Tibial nerve (tissue), 4 donors: ENCODE data around the gene TIMM22. TPM values are rescaled to one million over a fixed set of nuclear protein-coding genes. Genes with fewer than 3 reads are reported as not detected.
"Not testable (repeated sequence)": the region's sequence is repeated elsewhere in the genome, so short reads cannot be mapped to it uniquely, and the experiment has no call there.

Experiments
- DNase-seq, 2 donors: peaks; one replicate each; pipeline ENCODE4 v3.0.0-alpha.2; 2019; ENCODE audit warnings: low spot score in 2 of 2
- H3K27ac ChIP-seq, 4 donors: fragments of 200-600 bp; sonication (generic) in 3 of 4; one replicate each; pipeline ENCODE4 v1.5.1; 2017 to 2019; ENCODE audit warnings: mild to moderate bottlenecking in 1 of 4
- H3K27me3 ChIP-seq, 2 donors: fragments of 200-600 bp; sonication (generic) in 1 of 2; one replicate each; pipeline versions ENCODE4 v1.5.1 to v1.6.0; 2017 to 2019
- H3K36me3 ChIP-seq, 3 donors: fragments of 200-600 bp; sonication (generic); one replicate each; pipeline ENCODE4 v1.5.1; 2018 to 2019
- H3K4me1 ChIP-seq, 4 donors: fragments of 200-600 bp; sonication (generic) in 3 of 4; one replicate each; pipeline ENCODE4 v1.5.1; 2017 to 2019
- H3K4me3 ChIP-seq, 4 donors: fragments of 200-600 bp; sonication (generic) in 3 of 4; one replicate each; pipeline ENCODE4 v1.5.1; 2017 to 2019; ENCODE audit warnings: mild to moderate bottlenecking in 1 of 4, moderate library complexity in 1 of 4
- H3K9me3 ChIP-seq, 4 donors: fragments of 200-600 bp; sonication (generic) in 3 of 4; one replicate each; pipeline ENCODE4 v1.5.1; 2017 to 2019
- EP300 ChIP-seq, 2 donors: sonication (generic); formaldehyde crosslinking; IDR thresholded peaks; one replicate each; pipeline ENCODE4 v1.6.1; 2017; ENCODE audit warnings: antibody characterized with exemption in 2 of 2, mild to moderate bottlenecking in 1 of 2
- POLR2A ChIP-seq, 2 donors: fragments of 450-650 bp; IDR thresholded peaks; one replicate each; pipeline ENCODE4 v1.6.1; 2017; ENCODE audit warnings: antibody characterized with exemption in 2 of 2, mild to moderate bottlenecking in 2 of 2, moderate library complexity in 2 of 2
- WGBS, 2 donors: methylation state at CpG; one replicate each; pipeline ENCODE4 v1.1.5; 2018; 5-methylcytosine and 5-hydroxymethylcytosine counted together
- total RNA-seq, 4 donors: library from RNA; depleted of rRNA; stranded (reverse); fragments of >200 nt; gene quantifications; one replicate each; pipeline ENCODE4 v1.1.0, GENCODE V29; 2016
- TF ChIP-seq, protein P1 (sequence below), 5 experiments: fragments of 200-600 bp in 3 of 5; fragments of 450-650 bp in 2 of 5; sonication (generic) in 3 of 5; IDR thresholded peaks; one replicate each; pipeline ENCODE4 v1.5.1; 2016 to 2019; ENCODE audit warnings: antibody characterized with exemption in 5 of 5, mild to moderate bottlenecking in 3 of 5, moderate library complexity in 2 of 5

The TIMM22 gene
- 10 to 100 TPM; 11.1 to 18.4 (median 14.7) TPM for total RNA-seq

DNA sequence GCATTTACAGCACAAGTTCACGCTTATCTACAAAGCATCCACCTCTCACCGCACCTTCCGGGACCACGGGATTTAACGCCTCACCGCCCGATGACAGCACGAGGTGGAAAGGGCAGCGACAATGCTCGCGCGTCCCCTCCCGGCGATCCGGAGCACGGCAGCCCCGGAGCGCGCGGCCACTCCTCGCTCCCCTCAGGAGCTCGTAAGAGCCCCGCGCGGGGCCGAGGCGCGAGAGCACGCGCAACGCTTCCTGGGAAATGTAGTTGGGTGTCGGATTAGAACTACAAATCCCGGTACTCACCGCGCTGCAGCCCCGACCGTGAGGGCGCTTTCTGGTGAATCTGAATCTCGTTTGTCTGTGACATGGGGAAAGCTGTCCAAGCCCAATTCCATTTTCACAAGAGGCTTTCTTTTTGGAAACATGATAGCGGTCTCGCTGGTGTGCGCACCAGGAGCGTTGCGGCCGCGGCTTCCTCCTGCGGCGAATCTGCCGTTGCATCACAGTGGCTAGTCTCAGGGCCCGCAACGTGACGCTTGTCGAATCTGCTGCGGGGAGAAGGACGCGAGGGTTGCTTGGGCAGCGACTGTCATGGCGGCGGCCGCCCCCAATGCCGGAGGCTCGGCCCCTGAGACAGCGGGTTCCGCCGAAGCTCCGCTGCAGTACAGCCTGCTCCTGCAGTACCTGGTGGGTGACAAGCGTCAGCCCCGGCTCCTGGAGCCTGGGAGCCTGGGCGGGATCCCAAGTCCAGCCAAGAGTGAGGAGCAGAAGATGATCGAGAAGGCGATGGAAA, at the start of gene TIMM22:
TSS of gene TIMM22 (plus strand) at position 576 of the 791 bp plus-strand sequence. CDS start at position 590, 14 bp downstream.
- Histone ChIP-seq H3K36me3 (peaks cover 0 to 25% (median 5%) of the 10 kb centered on the region in 3 donors), H3K4me1 (peaks cover 6 to 46% (median 14%) of the 10 kb centered on the region in 4 donors), H3K9me3 (peaks cover 0 to 4% (median 0%) of the 10 kb centered on the region in 4 donors), H3K27me3 (no peaks in the 10 kb centered on the region), H3K4me3 (peak within 1 kb of the TSS; percentile 79 to 100 (median 89)), H3K27ac (peak within 1 kb of the TSS; percentile 83 to 94 (median 88))
- WGBS, 2 donors, result 0 to 1% methylated on average over 55 to 61 of the region's 71 CpGs
- DNase-seq, result peak; percentile 82 to 87
- peak; percentile 82 to 94 for TF ChIP-seq EP300 (IDR thresholded peaks at IDR 0.05)
- TF ChIP-seq, protein P1, sequence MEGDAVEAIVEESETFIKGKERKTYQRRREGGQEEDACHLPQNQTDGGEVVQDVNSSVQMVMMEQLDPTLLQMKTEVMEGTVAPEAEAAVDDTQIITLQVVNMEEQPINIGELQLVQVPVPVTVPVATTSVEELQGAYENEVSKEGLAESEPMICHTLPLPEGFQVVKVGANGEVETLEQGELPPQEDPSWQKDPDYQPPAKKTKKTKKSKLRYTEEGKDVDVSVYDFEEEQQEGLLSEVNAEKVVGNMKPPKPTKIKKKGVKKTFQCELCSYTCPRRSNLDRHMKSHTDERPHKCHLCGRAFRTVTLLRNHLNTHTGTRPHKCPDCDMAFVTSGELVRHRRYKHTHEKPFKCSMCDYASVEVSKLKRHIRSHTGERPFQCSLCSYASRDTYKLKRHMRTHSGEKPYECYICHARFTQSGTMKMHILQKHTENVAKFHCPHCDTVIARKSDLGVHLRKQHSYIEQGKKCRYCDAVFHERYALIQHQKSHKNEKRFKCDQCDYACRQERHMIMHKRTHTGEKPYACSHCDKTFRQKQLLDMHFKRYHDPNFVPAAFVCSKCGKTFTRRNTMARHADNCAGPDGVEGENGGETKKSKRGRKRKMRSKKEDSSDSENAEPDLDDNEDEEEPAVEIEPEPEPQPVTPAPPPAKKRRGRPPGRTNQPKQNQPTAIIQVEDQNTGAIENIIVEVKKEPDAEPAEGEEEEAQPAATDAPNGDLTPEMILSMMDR (IDR thresholded peaks at IDR 0.05), result peak; percentile 89 to 95 (median 94)
- TF ChIP-seq POLR2A (IDR thresholded peaks at IDR 0.05), result peak in 1 of 2 donors; percentile 50

DNA sequence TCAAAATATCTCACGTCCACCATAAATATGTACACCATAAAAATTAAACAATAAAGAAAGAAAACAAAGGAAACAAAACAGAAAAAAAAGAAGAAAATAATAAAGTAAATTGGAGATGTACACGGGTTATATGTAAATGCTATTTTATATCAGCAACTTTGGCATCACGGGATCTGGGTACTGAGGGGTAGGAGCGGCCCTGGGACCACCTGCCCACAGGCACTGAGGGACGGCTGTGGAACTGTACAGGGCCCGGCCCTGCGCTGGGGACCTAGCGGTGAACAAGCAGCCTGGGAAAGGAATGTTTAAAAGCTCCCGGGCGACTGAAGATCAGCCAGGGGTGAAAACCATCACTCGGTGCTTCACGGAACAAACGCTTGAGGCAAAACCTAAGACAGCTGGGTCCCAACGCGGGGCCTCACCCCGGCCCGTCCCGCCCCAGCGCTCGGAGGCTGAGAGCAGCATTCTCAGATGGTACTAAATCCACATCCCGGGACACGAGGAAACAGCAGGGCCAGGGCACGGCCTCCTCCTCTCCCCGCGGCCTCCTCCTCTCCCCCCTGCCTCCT, 48.6 kb upstream of the TIMM22 start:
- Histone ChIP-seq H3K27ac (no peak overlapping the region), H3K9me3 (no peaks in the 10 kb centered on the region), H3K36me3 (peaks cover 0 to 3% (median 0%) of the 10 kb centered on the region in 3 donors), H3K4me3 (no peak overlapping the region), H3K4me1 (peaks cover 0 to 17% (median 5%) of the 10 kb centered on the region in 4 donors), H3K27me3 (peaks cover 0 to 17% of the 10 kb centered on the region in 2 donors)
- WGBS, 2 donors, result 60 to 67% methylated on average over 25 of the region's 25 CpGs
- TF ChIP-seq, protein P1 (IDR thresholded peaks at IDR 0.05), result no peak
- TF ChIP-seq EP300 (IDR thresholded peaks at IDR 0.05) (no peak), POLR2A (IDR thresholded peaks at IDR 0.05) (no peak)
- DNase-seq, result no peak

DNA sequence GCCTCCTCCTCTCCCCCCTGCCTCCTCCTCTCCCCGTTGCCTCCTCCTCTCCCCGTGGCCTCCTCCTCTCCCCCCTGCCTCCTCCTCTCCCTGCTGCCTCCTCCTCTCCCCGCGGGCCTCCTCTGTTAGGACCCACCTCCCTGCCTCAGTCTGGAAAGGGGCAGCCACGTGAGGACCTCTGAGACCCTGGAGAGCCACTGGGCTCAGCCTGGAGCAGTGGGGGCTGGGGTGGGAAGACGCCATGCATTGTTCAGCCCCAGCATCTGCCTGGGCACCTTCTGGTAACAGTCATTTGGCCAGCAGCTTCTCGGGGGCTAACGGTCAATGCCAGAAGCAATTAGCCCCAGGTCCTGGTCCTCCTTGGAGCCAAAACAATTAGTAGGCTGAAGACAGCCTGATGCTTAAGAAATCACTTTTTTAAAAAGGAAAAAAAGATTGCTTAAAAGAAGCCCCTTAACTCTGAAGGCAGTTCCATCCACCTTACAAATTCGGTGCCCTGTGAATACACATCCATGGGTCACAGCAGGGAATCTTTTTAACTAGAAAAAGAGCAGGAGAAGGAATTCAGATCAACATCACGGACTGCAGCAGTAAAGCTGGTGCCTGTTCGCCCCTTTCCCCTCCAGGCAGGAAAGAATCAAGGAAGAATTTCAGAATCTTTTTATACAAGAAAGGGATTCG, 47.2 kb upstream of the TIMM22 start:
- no peaks in the 10 kb centered on the region for H3K9me3 ChIP-seq
- H3K36me3 ChIP-seq, result peaks cover 0 to 3% (median 0%) of the 10 kb centered on the region in 3 donors
- TF ChIP-seq, protein P1 (IDR thresholded peaks at IDR 0.05), result no peak
- TF ChIP-seq POLR2A (IDR thresholded peaks at IDR 0.05) (no peak), EP300 (IDR thresholded peaks at IDR 0.05) (no peak)
- H3K4me1 ChIP-seq, result peaks cover 0 to 23% (median 5%) of the 10 kb centered on the region in 4 donors
- DNase-seq, result no peak
- no peak overlapping the region for H3K4me3 ChIP-seq
- 46% methylated on average over 10 to 11 of the region's 12 CpGs for WGBS, 2 donors
- peaks cover 0 to 17% of the 10 kb centered on the region in 2 donors for H3K27me3 ChIP-seq
- no peak overlapping the region for H3K27ac ChIP-seq

DNA sequence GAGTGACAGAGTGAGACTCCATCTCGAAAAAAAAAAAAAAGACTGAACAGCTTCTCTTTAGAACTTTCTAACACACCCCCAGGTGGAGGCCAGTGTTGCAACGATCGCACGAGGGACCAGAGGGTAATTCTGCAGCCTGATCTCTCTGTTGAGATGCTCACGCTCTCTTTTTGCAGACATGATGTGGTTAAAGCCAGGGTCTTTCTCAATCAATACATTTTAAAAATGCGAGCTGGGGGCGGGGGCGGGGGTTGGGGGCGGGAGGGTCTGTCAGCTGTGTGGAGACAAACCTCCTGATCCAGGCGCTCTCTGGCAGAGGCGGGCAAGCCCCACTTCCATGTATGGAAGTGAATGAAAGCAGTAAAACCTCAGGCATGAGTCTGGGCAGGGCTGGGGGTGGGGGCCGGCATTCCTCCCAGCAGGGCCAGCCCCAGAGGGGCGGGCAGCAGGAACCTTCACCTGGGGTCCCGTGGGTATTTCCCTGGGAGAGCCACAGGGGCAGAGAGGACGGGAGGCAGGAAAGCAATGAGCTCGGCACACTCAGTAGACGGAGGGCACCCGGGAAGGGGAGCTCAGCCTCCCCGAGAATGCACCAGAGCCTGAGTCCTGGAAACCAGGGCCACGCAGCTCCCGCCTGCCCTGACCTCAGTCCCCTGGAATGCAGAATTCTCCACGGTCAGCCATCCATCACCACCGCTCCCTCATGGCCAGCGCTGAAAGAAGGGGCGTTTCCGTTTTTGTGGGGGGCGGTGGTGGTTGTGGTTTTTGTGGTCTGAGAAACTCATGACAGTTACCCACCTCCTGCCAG, 45.4 kb upstream of the TIMM22 start:
- no peak for TF ChIP-seq POLR2A (IDR thresholded peaks at IDR 0.05)
- TF ChIP-seq, protein P1 (IDR thresholded peaks at IDR 0.05), result no peak
- Histone ChIP-seq H3K4me3 (no peak overlapping the region), H3K4me1 (peaks cover 0 to 23% (median 5%) of the 10 kb centered on the region in 4 donors), H3K9me3 (no peaks in the 10 kb centered on the region), H3K27me3 (peaks cover 0 to 17% of the 10 kb centered on the region in 2 donors), H3K27ac (peak overlapping the region in 1 of 4 donors; percentile 36), H3K36me3 (peaks cover 0 to 2% (median 0%) of the 10 kb centered on the region in 3 donors)
- DNase-seq, result no peak
- WGBS, 2 donors, result 21 to 31% methylated on average over 24 of the region's 27 CpGs

DNA sequence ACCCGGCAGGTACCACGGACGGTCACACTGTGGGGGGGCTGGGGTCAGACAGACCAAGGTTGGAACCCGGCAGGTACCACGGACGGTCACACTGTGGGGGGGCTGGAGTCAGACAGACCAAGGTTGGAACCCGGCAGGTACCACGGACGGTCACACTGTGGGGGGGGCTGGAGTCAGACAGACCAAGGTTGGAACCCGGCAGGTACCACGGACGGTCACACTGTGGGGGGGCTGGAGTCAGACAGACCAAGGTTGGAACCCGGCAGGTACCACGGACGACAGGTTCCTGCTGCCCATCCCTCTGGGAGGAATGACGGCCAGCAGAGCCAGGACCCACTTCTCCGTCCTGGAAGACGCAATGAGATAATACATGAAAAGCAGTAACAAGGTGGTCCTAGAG, 44.3 kb upstream of the TIMM22 start:
- peaks cover 0 to 23% (median 5%) of the 10 kb centered on the region in 4 donors for H3K4me1 ChIP-seq
- 94 to 97% methylated on average over 14 to 17 of the region's 18 CpGs for WGBS, 2 donors

More for the DNA sequence above, 44.3 kb upstream of the TIMM22 start:
- not testable (repeated sequence) for H3K36me3 ChIP-seq, H3K4me3 ChIP-seq, H3K9me3 ChIP-seq, H3K27ac ChIP-seq, DNase-seq
- H3K27me3 ChIP-seq, result peaks cover 0 to 17% of the 10 kb centered on the region in 2 donors
